ENCODE data around the gene LONP1. TPM values are rescaled to one million over a fixed set of nuclear protein-coding genes. Genes with fewer than 3 reads are reported as not detected.

Gene LONP1
- total RNA-seq, 1 experiment from 2014 or later, result 186 TPM

DNA sequence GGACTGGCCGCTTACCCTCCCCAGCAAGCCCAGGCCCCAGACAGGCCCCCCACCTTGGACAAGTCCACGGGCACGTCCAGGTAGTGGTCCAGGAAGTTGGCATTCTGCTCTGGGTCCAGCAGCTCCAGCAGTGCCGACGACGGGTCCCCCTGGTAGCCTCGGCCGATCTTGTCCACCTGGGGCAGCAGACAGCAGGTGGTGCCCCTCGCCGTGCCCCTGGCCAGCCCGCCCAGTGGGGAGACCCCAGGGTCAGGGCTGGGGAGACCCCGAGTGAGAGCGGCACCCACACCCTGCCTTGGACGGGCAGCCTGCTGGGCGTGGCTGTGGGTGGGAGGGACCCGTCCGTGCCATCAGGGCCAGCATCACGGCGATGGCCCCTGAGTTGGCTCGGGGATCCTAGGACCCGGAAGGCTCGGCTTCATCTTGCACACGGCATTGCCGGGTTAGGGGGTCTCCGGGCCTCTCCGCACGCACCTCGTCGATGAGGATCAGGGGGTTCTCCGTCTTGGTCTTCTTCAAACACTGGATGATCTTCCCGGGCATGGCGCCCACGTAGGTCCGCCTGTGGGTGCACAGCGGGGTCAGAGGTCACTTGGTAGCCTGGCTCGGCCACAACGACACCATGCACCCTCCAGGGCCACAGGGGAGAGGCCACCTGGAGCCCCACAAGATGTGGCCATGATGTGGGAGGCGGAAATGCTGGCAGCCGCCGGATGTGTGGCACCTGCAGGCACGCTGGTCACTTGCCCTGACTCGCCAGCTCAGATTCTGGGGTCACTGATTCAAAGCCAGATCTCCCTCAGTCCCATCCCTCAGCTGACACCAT lies 23.5 kb downstream of the LONP1 start:
- H3K27ac Mint-ChIP-seq, result peak overlapping the region; percentile 45; the same call in 1 of the 2 replicates
- H3K4me1 Mint-ChIP-seq, result 0 out of 2 replicates have a peak, but pooled peaks cover 3% of the 10 kb centered on the region
- ChIA-PET CTCF (interaction anchor here (1.1 to 1.6 kb wide), 2 partner anchors 9 to 24 kb away, joined by 3 to 9 read pairs; partner anchors contain the start of genes CATSPERD and LONP1), POLR2A (interaction anchor here (0.6 to 0.7 kb wide), 2 partner anchors 97 to 678 kb away, joined by 3 read pairs; no protein-coding TSS in a partner anchor)
- no peaks in the 10 kb centered on the region for H3K9me3 Mint-ChIP-seq
- TF ChIP-seq ESRRA (CRISPR knock-in tag; IDR thresholded peaks at IDR 0.05; ENCODE audit: borderline replicate concordance), result 0 out of 2 replicates have a peak, but pooled peaks have one; percentile 23
- no peak for TF ChIP-seq JUN (CRISPR knock-in tag; IDR thresholded peaks at IDR 0.05)
- no peak overlapping the region for H3K4me3 Mint-ChIP-seq
- no peaks in the 10 kb centered on the region for H3K27me3 Mint-ChIP-seq (ENCODE audit: low read depth)
- DNase-seq (ENCODE audit: low spot score) (no peak), ATAC-seq (no peak)
- peaks cover 51% of the 10 kb centered on the region for H3K36me3 Mint-ChIP-seq

DNA sequence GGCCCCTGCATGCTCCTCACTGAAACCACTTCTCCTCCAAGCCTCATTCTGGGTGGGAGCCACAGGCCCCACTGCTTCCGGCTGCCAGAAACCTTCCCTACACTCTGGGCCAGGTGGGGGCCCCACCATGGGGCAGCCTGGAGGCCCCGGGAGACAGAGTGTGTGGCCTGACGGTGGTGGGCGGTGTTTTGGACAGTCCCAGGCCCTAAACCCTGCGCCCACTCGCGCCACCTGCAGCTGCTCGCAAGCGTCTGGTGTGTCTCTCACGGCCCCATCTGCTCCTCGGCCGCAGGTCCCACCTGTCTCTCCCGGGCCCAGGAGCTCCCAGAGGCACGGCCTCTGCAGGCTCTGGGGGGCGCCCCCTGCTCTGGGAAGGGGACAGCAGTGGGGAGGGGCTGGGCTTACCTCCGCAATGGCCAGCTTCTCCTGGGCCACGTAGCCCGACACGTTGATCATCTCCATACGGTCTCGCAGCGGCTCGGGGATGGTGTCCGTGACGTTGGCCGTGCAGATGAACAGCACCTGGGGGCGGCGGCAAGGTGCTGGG lies 24.2 kb downstream of the LONP1 start:
- Mint-ChIP-seq H3K36me3 (peaks cover 49% of the 10 kb centered on the region), H3K4me1 (0 out of 2 replicates have a peak, but pooled peaks cover 3% of the 10 kb centered on the region), H3K27ac (no peak overlapping the region), H3K9me3 (no peaks in the 10 kb centered on the region), H3K27me3 (ENCODE audit: low read depth) (no peaks in the 10 kb centered on the region), H3K4me3 (no peak overlapping the region)
- no peak for ATAC-seq
- no peak for TF ChIP-seq RELA (CRISPR knock-in tag; IDR thresholded peaks at IDR 0.05; ENCODE audit: borderline replicate concordance)
- TF ChIP-seq GABPB1 (CRISPR knock-in tag; IDR thresholded peaks at IDR 0.05), result no peak
- TF ChIP-seq TEAD4 (CRISPR knock-in tag; IDR thresholded peaks at IDR 0.05), result no peak
- no peak for TF ChIP-seq KAT7 (CRISPR knock-in tag; IDR thresholded peaks at IDR 0.05; ENCODE audit: borderline replicate concordance)
- TF ChIP-seq MXD4 (CRISPR knock-in tag; IDR thresholded peaks at IDR 0.05; ENCODE audit: borderline replicate concordance), result no peak
- TF ChIP-seq FOXP1 (CRISPR knock-in tag; IDR thresholded peaks at IDR 0.05; ENCODE audit: borderline replicate concordance), result no peak
- TF ChIP-seq, protein P1, sequence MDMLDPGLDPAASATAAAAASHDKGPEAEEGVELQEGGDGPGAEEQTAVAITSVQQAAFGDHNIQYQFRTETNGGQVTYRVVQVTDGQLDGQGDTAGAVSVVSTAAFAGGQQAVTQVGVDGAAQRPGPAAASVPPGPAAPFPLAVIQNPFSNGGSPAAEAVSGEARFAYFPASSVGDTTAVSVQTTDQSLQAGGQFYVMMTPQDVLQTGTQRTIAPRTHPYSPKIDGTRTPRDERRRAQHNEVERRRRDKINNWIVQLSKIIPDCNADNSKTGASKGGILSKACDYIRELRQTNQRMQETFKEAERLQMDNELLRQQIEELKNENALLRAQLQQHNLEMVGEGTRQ (CRISPR knock-in tag; IDR thresholded peaks at IDR 0.05), result no peak
- TF ChIP-seq, protein P2, sequence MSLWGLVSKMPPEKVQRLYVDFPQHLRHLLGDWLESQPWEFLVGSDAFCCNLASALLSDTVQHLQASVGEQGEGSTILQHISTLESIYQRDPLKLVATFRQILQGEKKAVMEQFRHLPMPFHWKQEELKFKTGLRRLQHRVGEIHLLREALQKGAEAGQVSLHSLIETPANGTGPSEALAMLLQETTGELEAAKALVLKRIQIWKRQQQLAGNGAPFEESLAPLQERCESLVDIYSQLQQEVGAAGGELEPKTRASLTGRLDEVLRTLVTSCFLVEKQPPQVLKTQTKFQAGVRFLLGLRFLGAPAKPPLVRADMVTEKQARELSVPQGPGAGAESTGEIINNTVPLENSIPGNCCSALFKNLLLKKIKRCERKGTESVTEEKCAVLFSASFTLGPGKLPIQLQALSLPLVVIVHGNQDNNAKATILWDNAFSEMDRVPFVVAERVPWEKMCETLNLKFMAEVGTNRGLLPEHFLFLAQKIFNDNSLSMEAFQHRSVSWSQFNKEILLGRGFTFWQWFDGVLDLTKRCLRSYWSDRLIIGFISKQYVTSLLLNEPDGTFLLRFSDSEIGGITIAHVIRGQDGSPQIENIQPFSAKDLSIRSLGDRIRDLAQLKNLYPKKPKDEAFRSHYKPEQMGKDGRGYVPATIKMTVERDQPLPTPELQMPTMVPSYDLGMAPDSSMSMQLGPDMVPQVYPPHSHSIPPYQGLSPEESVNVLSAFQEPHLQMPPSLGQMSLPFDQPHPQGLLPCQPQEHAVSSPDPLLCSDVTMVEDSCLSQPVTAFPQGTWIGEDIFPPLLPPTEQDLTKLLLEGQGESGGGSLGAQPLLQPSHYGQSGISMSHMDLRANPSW (CRISPR knock-in tag; conservative IDR thresholded peaks at IDR 0.05; ENCODE audit: low read depth), result no peak
- ChIA-PET CTCF (interaction anchor here (1.1 to 1.6 kb wide), 2 partner anchors 9 to 25 kb away, joined by 3 to 9 read pairs; partner anchors contain the start of genes CATSPERD and LONP1), POLR2A (interaction anchor here (0.5 to 0.7 kb wide), 3 partner anchors 98 to 733 kb away, joined by 3 read pairs; no protein-coding TSS in a partner anchor)
- no peak for DNase-seq (ENCODE audit: low spot score)

GRCh38 chr19:5694956-5695648 lies 24.8 kb downstream of the LONP1 start:
- POLR2A ChIA-PET, result interaction anchor here (0.5 kb wide), 1 partner anchor 732 kb away, joined by 3 read pairs; no protein-coding TSS in a partner anchor
- no peak for ATAC-seq
- H3K27me3 Mint-ChIP-seq (ENCODE audit: low read depth), result no peaks in the 10 kb centered on the region
- no peak overlapping the region for H3K27ac Mint-ChIP-seq
- H3K9me3 Mint-ChIP-seq, result no peaks in the 10 kb centered on the region
- H3K4me3 Mint-ChIP-seq, result no peak overlapping the region
- H3K36me3 Mint-ChIP-seq, result peaks cover 48% of the 10 kb centered on the region
- no peak for DNase-seq (ENCODE audit: low spot score)
- TF ChIP-seq ZNF219 (CRISPR knock-in tag; IDR thresholded peaks at IDR 0.05; ENCODE audit: borderline replicate concordance) (no peak), E2F1 (CRISPR knock-in tag; IDR thresholded peaks at IDR 0.05) (no peak), ATF6 (CRISPR knock-in tag; IDR thresholded peaks at IDR 0.05) (no peak), FOXP1 (CRISPR knock-in tag; IDR thresholded peaks at IDR 0.05; ENCODE audit: borderline replicate concordance) (no peak)
- TF ChIP-seq, protein P3, sequence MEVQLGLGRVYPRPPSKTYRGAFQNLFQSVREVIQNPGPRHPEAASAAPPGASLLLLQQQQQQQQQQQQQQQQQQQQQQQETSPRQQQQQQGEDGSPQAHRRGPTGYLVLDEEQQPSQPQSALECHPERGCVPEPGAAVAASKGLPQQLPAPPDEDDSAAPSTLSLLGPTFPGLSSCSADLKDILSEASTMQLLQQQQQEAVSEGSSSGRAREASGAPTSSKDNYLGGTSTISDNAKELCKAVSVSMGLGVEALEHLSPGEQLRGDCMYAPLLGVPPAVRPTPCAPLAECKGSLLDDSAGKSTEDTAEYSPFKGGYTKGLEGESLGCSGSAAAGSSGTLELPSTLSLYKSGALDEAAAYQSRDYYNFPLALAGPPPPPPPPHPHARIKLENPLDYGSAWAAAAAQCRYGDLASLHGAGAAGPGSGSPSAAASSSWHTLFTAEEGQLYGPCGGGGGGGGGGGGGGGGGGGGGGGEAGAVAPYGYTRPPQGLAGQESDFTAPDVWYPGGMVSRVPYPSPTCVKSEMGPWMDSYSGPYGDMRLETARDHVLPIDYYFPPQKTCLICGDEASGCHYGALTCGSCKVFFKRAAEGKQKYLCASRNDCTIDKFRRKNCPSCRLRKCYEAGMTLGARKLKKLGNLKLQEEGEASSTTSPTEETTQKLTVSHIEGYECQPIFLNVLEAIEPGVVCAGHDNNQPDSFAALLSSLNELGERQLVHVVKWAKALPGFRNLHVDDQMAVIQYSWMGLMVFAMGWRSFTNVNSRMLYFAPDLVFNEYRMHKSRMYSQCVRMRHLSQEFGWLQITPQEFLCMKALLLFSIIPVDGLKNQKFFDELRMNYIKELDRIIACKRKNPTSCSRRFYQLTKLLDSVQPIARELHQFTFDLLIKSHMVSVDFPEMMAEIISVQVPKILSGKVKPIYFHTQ (CRISPR knock-in tag; IDR thresholded peaks at IDR 0.05), result no peak
- 0 out of 2 replicates have a peak, but pooled peaks cover 3% of the 10 kb centered on the region for H3K4me1 Mint-ChIP-seq
- CTCF ChIA-PET, result interaction anchor here (1.1 to 1.6 kb wide), 2 partner anchors 8 to 25 kb away, joined by 3 to 9 read pairs; partner anchors contain the start of genes CATSPERD and LONP1

Measured in WTC11 (cell line).